GM12865 (cell line): ENCODE results near the gene TRIO.

ENCODE experiments used
- DNase-seq: peaks from one replicate; pipeline ENCODE4 v3.0.0; 2010; ENCODE audit warnings: low read depth
- H3K4me3 ChIP-seq: 2 replicates; pipeline ENCODE4 v1.5.1; 2011; ENCODE audit warnings: mild to moderate bottlenecking, low read depth, low read length, control low read depth
- TF ChIP-seq, protein P1 (sequence below): IDR thresholded peaks from 2 replicates; pipeline ENCODE4 v1.5.1; 2011; ENCODE audit warnings: low read length, control low read depth, low read depth, inconsistent platforms; ENCODE audit not compliant: insufficient read depth; ENCODE audit errors: missing control alignments

The TRIO gene

DNA sequence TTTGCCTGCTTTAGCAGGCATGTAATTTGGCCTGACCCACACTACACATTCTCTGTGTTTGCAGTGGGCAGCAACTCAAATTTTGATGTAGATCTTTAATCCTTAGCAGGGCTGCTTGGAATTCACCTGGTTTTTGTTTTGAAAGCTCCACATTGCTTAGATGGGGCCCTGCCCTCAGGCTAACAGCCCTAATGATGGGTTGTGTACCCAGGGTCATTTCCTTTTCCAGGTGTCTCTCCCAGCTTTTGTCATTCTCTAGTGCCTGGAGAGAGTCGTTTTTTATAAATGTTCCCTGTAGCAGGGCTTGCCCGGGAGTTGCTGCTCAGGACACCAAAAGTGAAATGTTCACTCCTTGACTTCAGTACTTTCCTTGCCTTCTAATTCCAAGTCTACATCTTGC lies 126.3 kb downstream of the TRIO start:
- no peak overlapping the region for H3K4me3 ChIP-seq
- DNase-seq = no peak
- TF ChIP-seq, protein P1, sequence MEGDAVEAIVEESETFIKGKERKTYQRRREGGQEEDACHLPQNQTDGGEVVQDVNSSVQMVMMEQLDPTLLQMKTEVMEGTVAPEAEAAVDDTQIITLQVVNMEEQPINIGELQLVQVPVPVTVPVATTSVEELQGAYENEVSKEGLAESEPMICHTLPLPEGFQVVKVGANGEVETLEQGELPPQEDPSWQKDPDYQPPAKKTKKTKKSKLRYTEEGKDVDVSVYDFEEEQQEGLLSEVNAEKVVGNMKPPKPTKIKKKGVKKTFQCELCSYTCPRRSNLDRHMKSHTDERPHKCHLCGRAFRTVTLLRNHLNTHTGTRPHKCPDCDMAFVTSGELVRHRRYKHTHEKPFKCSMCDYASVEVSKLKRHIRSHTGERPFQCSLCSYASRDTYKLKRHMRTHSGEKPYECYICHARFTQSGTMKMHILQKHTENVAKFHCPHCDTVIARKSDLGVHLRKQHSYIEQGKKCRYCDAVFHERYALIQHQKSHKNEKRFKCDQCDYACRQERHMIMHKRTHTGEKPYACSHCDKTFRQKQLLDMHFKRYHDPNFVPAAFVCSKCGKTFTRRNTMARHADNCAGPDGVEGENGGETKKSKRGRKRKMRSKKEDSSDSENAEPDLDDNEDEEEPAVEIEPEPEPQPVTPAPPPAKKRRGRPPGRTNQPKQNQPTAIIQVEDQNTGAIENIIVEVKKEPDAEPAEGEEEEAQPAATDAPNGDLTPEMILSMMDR = no peak

DNA sequence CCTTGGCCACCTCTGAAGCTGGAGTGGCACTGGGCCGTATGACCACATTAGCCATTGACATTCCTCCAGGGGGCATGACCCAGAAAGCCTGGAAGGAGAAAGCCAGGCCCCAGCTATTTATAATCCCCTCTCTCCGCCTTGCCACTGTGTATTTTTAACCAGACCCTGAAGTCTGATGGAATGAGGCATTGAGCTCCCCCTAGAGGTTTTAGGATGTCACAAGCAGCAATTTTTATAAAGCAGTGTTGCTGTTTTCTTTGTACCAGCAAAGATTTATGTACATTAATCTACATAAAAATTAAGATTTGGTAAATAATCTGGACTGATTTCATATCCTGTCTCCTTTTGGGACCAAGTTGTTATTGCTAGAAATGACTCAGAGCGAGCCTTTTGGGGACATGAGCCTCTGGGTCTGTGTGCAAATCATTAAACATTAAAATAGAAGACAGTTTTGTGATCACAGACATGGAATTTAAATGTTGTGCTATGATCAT lies 127.1 kb downstream of the TRIO start:
- DNase-seq = peak; percentile 68
- TF ChIP-seq, protein P1 = peak; percentile 76
- H3K4me3 ChIP-seq = no peak overlapping the region

DNA sequence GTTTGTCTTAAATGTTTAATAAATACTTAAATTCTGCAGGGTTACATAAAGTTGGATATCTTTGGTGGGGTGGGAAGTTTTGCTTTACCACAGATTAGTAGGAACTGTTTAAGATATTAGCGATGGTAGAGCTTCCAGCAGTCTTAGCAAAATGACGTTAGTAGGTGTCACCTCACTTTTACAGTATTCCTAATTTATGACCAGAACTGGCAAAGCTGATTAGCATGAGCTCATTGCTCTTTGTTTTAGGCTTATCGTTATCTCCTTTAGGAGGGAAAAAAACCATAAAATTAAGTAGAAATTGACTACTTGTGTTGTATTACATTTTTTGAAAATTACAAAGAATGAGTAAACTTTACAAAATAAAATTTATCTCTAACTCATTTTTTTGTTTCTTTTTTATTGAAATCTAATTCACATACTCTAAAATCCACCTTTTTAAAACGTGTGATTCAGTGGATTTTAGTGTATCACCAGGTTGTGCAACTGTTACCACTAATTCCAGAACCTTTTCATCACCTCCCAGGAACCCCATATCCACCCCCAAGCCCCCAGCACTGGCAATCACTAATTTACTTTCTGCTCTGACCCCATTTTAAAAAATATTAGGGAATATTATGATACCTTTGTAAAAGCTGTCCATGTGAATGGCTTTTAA lies 129.5 kb downstream of the TRIO start:
- H3K4me3 ChIP-seq = no peak overlapping the region
- DNase-seq = no peak
- TF ChIP-seq, protein P1 = no peak

DNA sequence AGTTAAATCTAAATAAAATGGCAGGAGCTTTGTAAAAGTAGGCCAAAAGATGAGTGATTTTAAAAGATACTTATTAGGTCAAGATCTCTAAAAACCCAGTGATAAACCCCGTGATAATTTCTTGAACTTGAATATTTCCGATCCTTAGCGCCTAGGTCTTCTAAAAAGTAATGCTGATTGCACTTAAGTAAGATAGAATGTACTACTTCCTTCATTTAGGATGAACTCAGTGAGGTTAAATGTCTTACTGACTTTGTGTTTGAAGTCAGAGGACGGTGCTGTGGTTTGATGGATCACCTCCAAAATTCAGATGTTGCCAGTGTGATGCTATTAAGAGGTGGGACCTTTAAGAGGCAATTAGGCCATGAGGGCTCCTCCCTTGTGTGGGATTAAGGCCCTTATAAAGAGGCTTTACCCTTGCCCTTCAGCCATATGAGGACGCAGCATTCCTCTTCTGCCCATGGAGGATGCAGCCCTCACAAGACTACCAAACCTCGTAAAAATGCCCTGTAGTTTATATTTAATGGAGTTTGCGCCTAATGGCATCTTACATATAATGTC lies 130.1 kb downstream of the TRIO start:
- DNase-seq = no peak
- TF ChIP-seq, protein P1 = no peak
- no peak overlapping the region for H3K4me3 ChIP-seq

DNA sequence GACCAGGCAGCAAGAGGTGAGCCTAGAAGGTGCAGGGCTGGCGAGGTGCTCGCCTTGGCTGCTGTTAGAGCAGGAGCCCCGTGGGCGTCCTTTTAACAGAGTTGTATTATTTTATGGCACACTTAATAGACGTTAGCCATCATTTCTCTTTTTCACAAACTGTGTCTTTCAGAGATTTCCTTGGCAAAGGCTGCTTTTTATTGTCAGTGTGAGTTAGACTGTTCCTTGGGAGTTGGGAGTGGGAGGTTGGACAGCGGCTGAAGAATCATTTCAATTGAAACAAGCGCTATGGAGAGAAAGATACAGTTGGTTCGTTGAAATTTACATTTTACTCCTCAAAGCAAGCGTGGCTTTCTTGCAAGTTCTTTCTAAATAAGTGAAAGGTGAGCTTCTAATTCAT lies 133.2 kb downstream of the TRIO start:
- no peak overlapping the region for H3K4me3 ChIP-seq
- DNase-seq = no peak
- TF ChIP-seq, protein P1 = no peak

DNA sequence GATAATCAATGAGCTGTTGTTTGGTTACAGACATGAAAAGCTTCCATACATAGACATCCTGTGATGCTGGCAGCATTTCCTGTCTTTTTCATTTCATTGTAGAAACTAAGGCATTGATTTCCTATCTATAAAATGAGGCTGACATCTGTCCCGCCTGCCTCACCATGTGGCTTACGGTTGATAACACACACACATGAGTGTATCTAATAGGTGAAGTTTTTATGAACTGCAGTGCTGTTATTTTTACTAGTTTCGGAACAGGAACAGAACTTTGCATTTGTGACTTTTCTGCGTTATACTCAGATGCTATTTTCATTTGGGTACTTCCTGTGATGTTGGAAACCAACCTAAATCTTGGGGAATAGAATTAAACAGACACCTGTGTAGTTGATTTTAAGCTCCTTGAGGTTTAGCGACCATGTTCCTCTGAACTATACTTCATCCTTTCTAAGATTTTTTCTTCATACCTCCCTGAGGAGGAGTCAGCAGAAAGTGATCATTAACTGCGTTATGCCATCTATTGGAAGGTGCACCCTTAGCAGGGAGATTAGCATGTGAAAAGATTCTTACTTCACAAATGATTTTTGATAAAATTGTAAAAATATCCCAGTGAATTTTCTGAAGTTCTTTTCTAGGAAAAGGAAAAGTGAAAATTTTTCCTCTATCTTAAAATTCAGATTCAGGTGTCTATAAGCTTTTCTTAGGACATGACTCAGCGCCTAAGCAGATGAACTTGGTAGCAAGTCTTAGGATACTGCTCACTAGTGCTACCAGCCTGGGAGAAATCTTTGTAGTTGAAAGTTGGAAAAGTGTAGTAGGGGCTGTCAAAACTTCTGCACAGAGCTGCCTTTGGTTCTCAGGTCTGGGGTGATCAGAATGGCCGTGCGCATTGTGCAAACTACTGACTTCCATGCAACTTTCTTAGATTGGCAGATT lies 134.5 kb downstream of the TRIO start:
- no peak for DNase-seq
- peak overlapping the region; percentile 26; the same call in 1 of the 2 replicates for H3K4me3 ChIP-seq
- TF ChIP-seq, protein P1 = no peak
